Hepatocyte (in vitro differentiated cells): Measurements from ENCODE around the gene ATP6V0B. TPM values are rescaled to one million over a fixed set of nuclear protein-coding genes. Genes with fewer than 3 reads are reported as not detected.

Experiments used
- DNase-seq: peaks from one replicate; pipeline ENCODE4 v3.0.0-alpha.2; 2016; ENCODE audit warnings: low spot score
- H2AFZ ChIP-seq: fragments of 200-600 bp; sonication (generic); 2 replicates; pipeline ENCODE4 v1.6.0; 2016; ENCODE audit warnings: antibody characterized with exemption, mild to moderate bottlenecking
- H3K27ac ChIP-seq: fragments of 200-600 bp; sonication (generic); 2 replicates; pipeline ENCODE4 v1.5.1; 2016; ENCODE audit warnings: mild to moderate bottlenecking
- H3K27me3 ChIP-seq: fragments of 200-600 bp; sonication (generic); 2 replicates; pipeline ENCODE4 v1.6.1; 2016
- H3K36me3 ChIP-seq: fragments of 200-600 bp; sonication (generic); replicated peaks from 2 replicates; pipeline ENCODE4 v1.5.1; 2016; ENCODE audit warnings: low read depth; ENCODE audit not compliant: insufficient read depth
- H3K4me1 ChIP-seq: fragments of 200-600 bp; sonication (generic); 2 replicates; pipeline ENCODE4 v1.5.1; 2016; ENCODE audit warnings: mild to moderate bottlenecking, moderate library complexity; ENCODE audit not compliant: insufficient read depth
- H3K4me2 ChIP-seq: fragments of 200-600 bp; sonication (generic); 2 replicates; pipeline ENCODE4 v1.6.0; 2016
- H3K4me3 ChIP-seq: fragments of 200-600 bp; sonication (generic); 2 replicates; pipeline ENCODE4 v1.5.1; 2016; ENCODE audit warnings: mild to moderate bottlenecking
- H3K79me2 ChIP-seq: fragments of 200-600 bp; sonication (generic); 2 replicates; pipeline ENCODE4 v1.6.0; 2017; ENCODE audit warnings: mild to moderate bottlenecking
- H3K9me2 ChIP-seq: fragments of 200-600 bp; sonication (generic); replicated peaks from 2 replicates; pipeline ENCODE4 v1.6.0; 2017; ENCODE audit warnings: mild to moderate bottlenecking; ENCODE audit not compliant: insufficient read depth
- H3K9me3 ChIP-seq: fragments of 200-600 bp; sonication (generic); 2 replicates; pipeline ENCODE4 v1.5.1; 2016; ENCODE audit warnings: low read depth, mild to moderate bottlenecking
- H4K20me1 ChIP-seq: fragments of 200-600 bp; sonication (generic); 2 replicates; pipeline ENCODE4 v1.6.0; 2016; ENCODE audit warnings: mild to moderate bottlenecking; ENCODE audit not compliant: insufficient read depth, poor library complexity, severe bottlenecking
- EZH2 ChIP-seq: fragments of 200-600 bp; sonication (generic); IDR thresholded peaks from 2 replicates; pipeline ENCODE4 v1.6.1; 2016; ENCODE audit warnings: antibody characterized with exemption, mild to moderate bottlenecking, borderline replicate concordance
- EZH2phosphoT487 ChIP-seq: fragments of 200-600 bp; sonication (generic); IDR thresholded peaks from one replicate; pipeline ENCODE4 v1.6.1; 2018; ENCODE audit warnings: antibody characterized with exemption, mild to moderate bottlenecking, low read depth, moderate library complexity; ENCODE audit not compliant: unreplicated experiment, severe bottlenecking
- WGBS: methylation state at CpG from one replicate; pipeline ENCODE4 v1.1.6; 2016; ENCODE audit warnings: low lambda C conversion rate; ENCODE audit errors: missing lambda C conversion rate; 5-methylcytosine and 5-hydroxymethylcytosine counted together
- polyA plus RNA-seq: library from polyadenylated mRNA; unstranded; fragments of >200 nt; fragmentation: Nextera tagmentation; extraction: Ambion mirVana; gene quantifications from 2 replicates; pipeline ENCODE4 v1.2.1, GENCODE V29; 2016
- total RNA-seq: library from RNA; depleted of rRNA; stranded (reverse); fragments of >200 nt; gene quantifications from 2 replicates; pipeline ENCODE4 v1.2.3, GENCODE V29; 2014
- TF ChIP-seq, protein P1 (sequence below): fragments of 200-600 bp; sonication (generic); IDR thresholded peaks from 2 replicates; pipeline ENCODE4 v1.5.1; 2016; ENCODE audit warnings: antibody characterized with exemption, mild to moderate bottlenecking; ENCODE audit not compliant: poor library complexity

ATP6V0B gene
- total and polyA plus RNA-seq, 2 experiments from 2014 or later = 195 to 366 TPM

DNA sequence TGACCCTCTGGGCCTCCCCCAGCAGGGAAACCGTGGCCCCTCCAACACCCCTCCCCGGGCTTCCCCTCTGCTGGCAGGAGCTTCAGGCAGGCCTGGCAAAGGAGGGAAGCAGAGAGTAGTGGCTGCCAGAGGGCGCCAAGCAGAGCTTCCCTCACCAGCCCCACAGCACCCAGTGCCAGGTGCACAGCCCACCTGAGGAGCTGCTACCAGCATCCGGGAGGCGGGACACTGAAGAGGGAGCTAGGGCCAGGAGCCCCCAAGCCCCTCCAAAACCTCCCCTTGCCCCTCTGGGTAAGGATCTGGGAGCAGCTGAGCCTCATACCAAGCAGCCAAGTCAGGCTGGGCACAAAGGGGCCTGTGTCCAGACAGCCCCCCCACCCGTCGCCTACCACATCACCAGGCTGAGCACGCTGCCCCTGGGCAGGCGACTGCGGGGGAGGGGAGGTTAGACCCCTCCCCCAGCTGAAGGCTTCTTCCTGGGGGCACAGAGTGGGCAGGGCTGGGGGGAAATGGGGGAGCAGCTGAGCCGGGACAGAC, 36.2 kb downstream of the ATP6V0B start:
- H3K27me3 ChIP-seq = no peaks in the 10 kb centered on the region
- 96% methylated on average over 9 of the region's 11 CpGs for WGBS
- H4K20me1 ChIP-seq = no peaks in the 10 kb centered on the region
- H3K9me2 ChIP-seq = no peaks in the 10 kb centered on the region
- H2AFZ ChIP-seq = no peak overlapping the region
- H3K4me2 ChIP-seq = no peak overlapping the region
- H3K9me3 ChIP-seq = no peaks in the 10 kb centered on the region
- DNase-seq = no peak
- H3K27ac ChIP-seq = no peak overlapping the region
- no peaks in the 10 kb centered on the region for H3K36me3 ChIP-seq
- no peaks in the 10 kb centered on the region for H3K79me2 ChIP-seq
- no peaks in the 10 kb centered on the region for H3K4me1 ChIP-seq
- H3K4me3 ChIP-seq = no peak overlapping the region
- TF ChIP-seq EZH2 = no peak
- TF ChIP-seq EZH2phosphoT487 = no peak
- TF ChIP-seq, protein P1, sequence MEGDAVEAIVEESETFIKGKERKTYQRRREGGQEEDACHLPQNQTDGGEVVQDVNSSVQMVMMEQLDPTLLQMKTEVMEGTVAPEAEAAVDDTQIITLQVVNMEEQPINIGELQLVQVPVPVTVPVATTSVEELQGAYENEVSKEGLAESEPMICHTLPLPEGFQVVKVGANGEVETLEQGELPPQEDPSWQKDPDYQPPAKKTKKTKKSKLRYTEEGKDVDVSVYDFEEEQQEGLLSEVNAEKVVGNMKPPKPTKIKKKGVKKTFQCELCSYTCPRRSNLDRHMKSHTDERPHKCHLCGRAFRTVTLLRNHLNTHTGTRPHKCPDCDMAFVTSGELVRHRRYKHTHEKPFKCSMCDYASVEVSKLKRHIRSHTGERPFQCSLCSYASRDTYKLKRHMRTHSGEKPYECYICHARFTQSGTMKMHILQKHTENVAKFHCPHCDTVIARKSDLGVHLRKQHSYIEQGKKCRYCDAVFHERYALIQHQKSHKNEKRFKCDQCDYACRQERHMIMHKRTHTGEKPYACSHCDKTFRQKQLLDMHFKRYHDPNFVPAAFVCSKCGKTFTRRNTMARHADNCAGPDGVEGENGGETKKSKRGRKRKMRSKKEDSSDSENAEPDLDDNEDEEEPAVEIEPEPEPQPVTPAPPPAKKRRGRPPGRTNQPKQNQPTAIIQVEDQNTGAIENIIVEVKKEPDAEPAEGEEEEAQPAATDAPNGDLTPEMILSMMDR = no peak

DNA sequence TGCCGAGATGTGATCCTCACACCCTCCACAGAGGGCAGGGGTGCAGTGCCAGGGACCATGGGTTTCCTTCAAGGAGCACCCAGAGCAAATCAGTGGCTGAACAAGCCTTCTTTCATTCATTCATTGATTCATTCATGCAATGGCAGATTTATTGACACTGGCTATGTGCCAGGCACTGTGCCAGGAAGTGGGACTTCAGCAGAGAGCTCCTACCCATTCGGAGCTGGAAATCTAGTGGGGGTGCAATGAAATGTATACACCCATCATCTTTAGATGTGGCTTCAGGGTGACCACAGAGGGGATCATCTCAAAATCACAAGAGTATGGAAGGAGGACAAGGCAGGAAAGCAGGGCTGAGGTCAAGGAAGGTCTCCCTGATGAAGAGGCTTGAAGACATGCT, 37.6 kb downstream of the ATP6V0B start:
- Histone ChIP-seq H3K9me2 (no peaks in the 10 kb centered on the region), H3K79me2 (no peaks in the 10 kb centered on the region), H4K20me1 (no peaks in the 10 kb centered on the region), H3K4me2 (no peak overlapping the region), H3K36me3 (no peaks in the 10 kb centered on the region), H3K4me3 (no peak overlapping the region), H3K27me3 (no peaks in the 10 kb centered on the region), H3K9me3 (no peaks in the 10 kb centered on the region), H3K27ac (no peak overlapping the region), H3K4me1 (no peaks in the 10 kb centered on the region), H2AFZ (no peak overlapping the region)
- 83% methylated on average over 2 of the region's 2 CpGs for WGBS
- DNase-seq = no peak
- TF ChIP-seq, protein P1 = no peak
- TF ChIP-seq EZH2phosphoT487 = no peak
- TF ChIP-seq EZH2 = no peak

DNA sequence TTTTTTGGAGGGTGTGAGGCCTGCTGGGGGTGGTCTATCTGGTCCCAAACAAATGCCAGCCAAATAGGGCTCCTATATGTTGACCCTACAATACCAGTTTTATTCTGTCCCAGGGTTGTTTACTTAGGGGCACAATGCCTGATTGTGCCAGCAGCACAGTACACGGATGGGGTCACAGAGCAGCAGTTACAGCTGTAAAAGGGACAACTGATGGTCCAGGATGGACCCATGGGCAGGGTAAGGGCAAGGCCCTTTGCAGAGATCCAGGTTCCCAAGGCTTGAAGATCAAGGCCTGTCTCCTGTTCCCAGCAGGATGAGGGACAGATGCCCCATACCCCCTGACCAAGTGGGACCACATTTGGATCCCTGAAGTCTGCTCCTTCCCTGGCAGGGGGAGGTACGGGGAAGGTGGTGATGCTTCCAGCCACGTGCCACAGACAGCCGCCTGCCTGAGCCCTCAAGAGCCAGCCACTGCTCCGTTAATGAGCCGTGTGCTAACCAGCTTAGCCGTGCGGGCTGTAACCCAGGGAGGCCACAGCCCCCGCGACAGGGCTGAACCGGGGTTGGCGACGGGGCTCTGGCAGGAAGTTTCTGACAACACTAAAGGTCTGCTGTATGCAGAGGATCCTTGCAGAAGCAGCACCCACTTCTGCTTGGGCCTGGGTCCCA, 38.3 kb downstream of the ATP6V0B start:
- TF ChIP-seq EZH2 (no peak), EZH2phosphoT487 (no peak)
- TF ChIP-seq, protein P1 = no peak
- WGBS = 77% methylated on average over 13 of the region's 13 CpGs
- Histone ChIP-seq H4K20me1 (no peaks in the 10 kb centered on the region), H3K36me3 (no peaks in the 10 kb centered on the region), H3K79me2 (no peaks in the 10 kb centered on the region), H3K9me2 (no peaks in the 10 kb centered on the region), H2AFZ (no peak overlapping the region), H3K4me1 (no peaks in the 10 kb centered on the region), H3K27ac (no peak overlapping the region), H3K4me2 (no peak overlapping the region), H3K27me3 (no peaks in the 10 kb centered on the region), H3K4me3 (no peak overlapping the region), H3K9me3 (no peaks in the 10 kb centered on the region)
- no peak for DNase-seq

DNA sequence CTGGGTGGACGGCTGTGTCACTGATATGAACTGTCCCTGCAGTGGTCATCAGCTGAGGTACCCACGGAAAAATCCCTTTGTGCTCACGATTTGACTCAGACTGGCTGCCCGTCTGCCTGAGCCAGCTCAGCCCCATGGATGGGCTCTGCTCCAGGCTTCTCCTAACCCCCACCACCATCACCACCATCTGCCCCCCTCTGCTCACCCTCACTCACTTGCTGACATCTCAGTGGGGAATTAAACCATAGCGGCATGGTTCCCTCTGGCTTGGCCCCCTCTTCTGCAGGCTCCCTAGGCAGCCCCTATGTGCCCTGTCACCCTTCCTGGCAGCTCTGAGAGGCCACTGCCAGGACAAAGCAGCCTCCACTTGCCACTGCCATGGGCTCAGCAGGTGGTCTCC, 39.2 kb downstream of the ATP6V0B start:
- no peak overlapping the region for H3K4me3 ChIP-seq
- TF ChIP-seq, protein P1 = no peak
- TF ChIP-seq EZH2phosphoT487 = no peak
- TF ChIP-seq EZH2 = no peak
- DNase-seq = no peak
- no peaks in the 10 kb centered on the region for H3K36me3 ChIP-seq
- no peaks in the 10 kb centered on the region for H4K20me1 ChIP-seq
- H3K4me2 ChIP-seq = no peak overlapping the region
- no peak overlapping the region for H2AFZ ChIP-seq
- H3K9me2 ChIP-seq = no peaks in the 10 kb centered on the region
- 83% methylated on average over 5 of the region's 5 CpGs for WGBS
- H3K9me3 ChIP-seq = no peaks in the 10 kb centered on the region
- H3K27me3 ChIP-seq = no peaks in the 10 kb centered on the region
- no peaks in the 10 kb centered on the region for H3K79me2 ChIP-seq
- no peaks in the 10 kb centered on the region for H3K4me1 ChIP-seq
- no peak overlapping the region for H3K27ac ChIP-seq
